Measurements from ENCODE around the gene EDC4. TPM values are rescaled to one million over a fixed set of nuclear protein-coding genes. Genes with fewer than 3 reads are reported as not detected.

The EDC4 gene
- total and polyA plus RNA-seq, 8 donors = 20.2 to 66.2 (median 26.0) TPM

DNA sequence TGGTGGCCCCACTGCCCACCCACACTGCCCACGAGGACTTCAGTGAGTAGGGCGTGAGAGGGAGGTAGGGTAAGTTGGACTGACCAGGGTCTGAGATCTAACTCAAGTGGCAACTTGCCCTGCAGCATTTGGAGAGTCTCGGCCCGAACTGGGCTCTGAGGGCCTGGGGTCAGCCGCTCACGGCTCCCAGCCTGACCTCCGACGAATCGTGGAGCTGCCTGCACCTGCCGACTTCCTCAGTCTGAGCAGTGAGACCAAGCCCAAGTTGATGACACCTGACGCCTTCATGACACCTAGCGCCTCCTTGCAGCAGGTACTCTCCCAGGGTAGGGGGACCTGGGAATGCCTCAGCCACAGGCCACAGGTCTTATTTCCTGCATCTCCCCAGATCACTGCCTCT, 6.6 kb downstream of the EDC4 start:
- Histone ChIP-seq H3K4me1 (peaks cover 0 to 7% (median 0%) of the 10 kb centered on the region in 3 donors), H3K27ac (no peak overlapping the region), H3K27me3 (no peaks in the 10 kb centered on the region), H3K36me3 (peaks cover 16 to 70% (median 62%) of the 10 kb centered on the region in 3 donors), H3K9me3 (no peaks in the 10 kb centered on the region), H3K4me3 (no peak overlapping the region)
- intact Hi-C loops (cut with DNase I) = no loop called here
- DNase-seq = no peak
- ATAC-seq = no peak
- TF ChIP-seq, protein P1, sequence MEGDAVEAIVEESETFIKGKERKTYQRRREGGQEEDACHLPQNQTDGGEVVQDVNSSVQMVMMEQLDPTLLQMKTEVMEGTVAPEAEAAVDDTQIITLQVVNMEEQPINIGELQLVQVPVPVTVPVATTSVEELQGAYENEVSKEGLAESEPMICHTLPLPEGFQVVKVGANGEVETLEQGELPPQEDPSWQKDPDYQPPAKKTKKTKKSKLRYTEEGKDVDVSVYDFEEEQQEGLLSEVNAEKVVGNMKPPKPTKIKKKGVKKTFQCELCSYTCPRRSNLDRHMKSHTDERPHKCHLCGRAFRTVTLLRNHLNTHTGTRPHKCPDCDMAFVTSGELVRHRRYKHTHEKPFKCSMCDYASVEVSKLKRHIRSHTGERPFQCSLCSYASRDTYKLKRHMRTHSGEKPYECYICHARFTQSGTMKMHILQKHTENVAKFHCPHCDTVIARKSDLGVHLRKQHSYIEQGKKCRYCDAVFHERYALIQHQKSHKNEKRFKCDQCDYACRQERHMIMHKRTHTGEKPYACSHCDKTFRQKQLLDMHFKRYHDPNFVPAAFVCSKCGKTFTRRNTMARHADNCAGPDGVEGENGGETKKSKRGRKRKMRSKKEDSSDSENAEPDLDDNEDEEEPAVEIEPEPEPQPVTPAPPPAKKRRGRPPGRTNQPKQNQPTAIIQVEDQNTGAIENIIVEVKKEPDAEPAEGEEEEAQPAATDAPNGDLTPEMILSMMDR (IDR thresholded peaks at IDR 0.05) = no peak
- 92 to 95% methylated on average over 10 to 12 of the region's 12 CpGs for WGBS, 2 donors
- no peak for FAIRE-seq

DNA sequence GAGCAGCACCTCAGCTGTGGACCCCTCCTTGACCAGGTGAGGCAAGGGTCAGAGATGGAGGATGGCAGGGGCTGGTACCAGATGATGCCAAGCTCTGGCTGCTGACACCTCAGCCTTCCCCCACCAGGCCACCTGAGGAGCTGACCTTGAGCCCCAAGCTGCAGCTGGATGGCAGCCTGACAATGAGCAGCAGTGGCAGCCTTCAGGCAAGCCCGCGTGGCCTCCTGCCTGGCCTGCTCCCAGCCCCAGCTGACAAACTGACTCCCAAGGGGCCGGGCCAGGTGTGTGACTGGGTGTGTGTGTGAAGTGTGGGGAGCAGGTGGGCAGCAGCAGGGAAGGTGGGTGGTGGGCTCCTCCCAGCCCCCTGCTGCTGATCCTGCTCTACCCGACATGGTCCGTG, 7.1 kb downstream of the EDC4 start:
- no peaks in the 10 kb centered on the region for H3K27me3 ChIP-seq
- TF ChIP-seq, protein P1 (IDR thresholded peaks at IDR 0.05) = no peak
- FAIRE-seq (no peak), DNase-seq (no peak), ATAC-seq (no peak)
- H3K9me3 ChIP-seq = no peaks in the 10 kb centered on the region
- WGBS, 2 donors = 58 to 76% methylated on average over 3 to 5 of the region's 5 CpGs
- no peak overlapping the region for H3K4me3 ChIP-seq
- no peak overlapping the region for H3K27ac ChIP-seq
- intact Hi-C loops (cut with DNase I) = loop anchor here in 1 of 3 donors (5.0 to 10.0 kb wide), 2 partner anchors 52 to 155 kb away; partner anchors contain the start of gene CTRL
- peaks cover 16 to 70% (median 62%) of the 10 kb centered on the region in 3 donors for H3K36me3 ChIP-seq
- peaks cover 0 to 2% (median 0%) of the 10 kb centered on the region in 3 donors for H3K4me1 ChIP-seq

DNA sequence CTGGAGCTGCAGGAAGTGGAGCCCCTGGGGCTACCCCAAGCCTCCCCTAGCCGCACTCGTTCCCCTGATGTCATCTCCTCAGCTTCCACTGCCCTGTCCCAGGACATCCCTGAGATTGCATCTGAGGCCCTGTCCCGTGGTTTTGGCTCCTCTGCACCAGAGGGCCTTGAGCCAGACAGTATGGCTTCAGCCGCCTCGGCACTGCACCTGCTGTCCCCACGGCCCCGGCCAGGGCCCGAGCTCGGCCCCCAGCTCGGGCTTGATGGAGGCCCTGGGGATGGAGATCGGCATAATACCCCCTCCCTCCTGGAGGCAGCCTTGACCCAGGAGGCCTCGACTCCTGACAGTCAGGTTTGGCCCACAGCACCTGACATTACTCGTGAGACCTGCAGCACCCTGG, 7.7 kb downstream of the EDC4 start:
- 93% methylated on average over 13 of the region's 13 CpGs for WGBS, 2 donors
- DNase-seq = no peak
- no peaks in the 10 kb centered on the region for H3K27me3 ChIP-seq
- no peaks in the 10 kb centered on the region for H3K4me1 ChIP-seq
- H3K36me3 ChIP-seq = peaks cover 16 to 70% (median 62%) of the 10 kb centered on the region in 3 donors
- no peak overlapping the region for H3K4me3 ChIP-seq
- H3K27ac ChIP-seq = no peak overlapping the region
- TF ChIP-seq, protein P1 (IDR thresholded peaks at IDR 0.05) = no peak
- H3K9me3 ChIP-seq = no peaks in the 10 kb centered on the region
- no peak for FAIRE-seq
- no peak for ATAC-seq
- intact Hi-C loops (cut with DNase I) = loop anchor here in 1 of 3 donors (5.0 to 10.0 kb wide), 2 partner anchors 52 to 154 kb away; partner anchors contain the start of gene CTRL

GRCh38 chr16:67881621-67882161, 8.8 kb downstream of the EDC4 start:
- 88 to 90% methylated on average over 21 of the region's 21 CpGs for WGBS, 2 donors
- no peak overlapping the region for H3K27ac ChIP-seq

More at GRCh38 chr16:67881621-67882161, 8.8 kb downstream of the EDC4 start:
- Histone ChIP-seq H3K27me3 (no peaks in the 10 kb centered on the region), H3K9me3 (no peaks in the 10 kb centered on the region), H3K36me3 (peaks cover 16 to 71% (median 62%) of the 10 kb centered on the region in 3 donors), H3K4me3 (no peak overlapping the region), H3K4me1 (no peaks in the 10 kb centered on the region)
- intact Hi-C loops (cut with DNase I) = loop anchor here in 1 of 3 donors (5.0 to 10.0 kb wide), 2 partner anchors 51 to 153 kb away; partner anchors contain the start of gene CTRL
- DNase-seq (no peak), ATAC-seq (no peak), FAIRE-seq (no peak)
- TF ChIP-seq, protein P1 (IDR thresholded peaks at IDR 0.05) = no peak

Data from pancreas (tissue), 10 donors.